HCT116 (cell line): ENCODE results near the gene TMEM35B. TPM values are rescaled to one million over a fixed set of nuclear protein-coding genes. Genes with fewer than 3 reads are reported as not detected.

Experiments
- ATAC-seq: fragments of 200-7000 bp; cut with Tn5 transposase; 2 replicates; pipeline ENCODE4 v1.9.1; 2020; ENCODE audit warnings: mild to moderate bottlenecking, moderate library complexity
- BruUV-seq: library from RNA; stranded (reverse); fragments of 400-500 nt; replicated peaks from 2 replicates; lab custom pipeline; 2021; lab: Mats Ljungman, UMichigan
- CTCF ChIA-PET: fragments of 300-600 bp; sonication (Branson Sonifier 250); formaldehyde crosslinking; loops from one replicate; lab custom pipeline; 2021; ENCODE audit warnings: antibody characterized with exemption; lab: Charles Lee
- POLR2A ChIA-PET: fragments of 300-600, 350-600 bp; sonication (Branson Sonifier 250); formaldehyde crosslinking; loops from one replicate; lab custom pipeline; 2021; ENCODE audit warnings: antibody characterized with exemption; lab: Charles Lee
- RAD21 ChIA-PET, 2 experiments: fragments of 300-600 bp; sonication (Branson Sonifier 250); formaldehyde crosslinking; loops; one replicate each; lab custom pipeline; 2023; ENCODE audit warnings: low total read pairs in 2 of 2; ENCODE audit not compliant: uncharacterized antibody in 2 of 2, unreplicated experiment in 2 of 2, low non-redundant PET in 1 of 2; lab: Charles Lee
- DNase-seq: peaks from one replicate; pipeline ENCODE4 v3.0.0-alpha.2; 2010; ENCODE audit warnings: low read depth, low spot score
- H2AFZ ChIP-seq: fragments of 200-600 bp; shearing (Covaris generic), sonication (generic); 2 replicates; pipeline ENCODE4 v1.6.1; 2017; ENCODE audit warnings: low read depth, mixed run types, mixed read lengths, antibody characterized with exemption, low read length; ENCODE audit not compliant: poor library complexity, severe bottlenecking
- H3K27ac ChIP-seq: 2 replicates; pipeline ENCODE4 v1.5.1; 2012; ENCODE audit warnings: low read depth, low read length
- H3K27me3 ChIP-seq: fragments of 200-600 bp; sonication (generic); 2 replicates; pipeline ENCODE4 v1.6.1; 2016; ENCODE audit warnings: mixed run types, low read length, mixed read lengths; ENCODE audit not compliant: insufficient read depth
- H3K36me3 ChIP-seq, 2 experiments: fragments of 200-500 bp in 1 of 2; fragments of 200-600 bp in 1 of 2; sonication (Bioruptor generic) in 1 of 2; sonication (generic) in 1 of 2; 2 replicates each; pipeline versions ENCODE4 v1.5.1 to v1.6.1; 2014 to 2016; ENCODE audit warnings: low read length in 2 of 2, inconsistent platforms in 1 of 2, mixed read lengths in 1 of 2, mixed run types in 1 of 2; ENCODE audit not compliant: insufficient read depth in 2 of 2, control insufficient read depth in 1 of 2
- H3K4me1 ChIP-seq, 2 experiments: fragments of 200-600 bp in 1 of 2; sonication (generic) in 1 of 2; 2 replicates each; pipeline versions ENCODE4 v1.5.1 to v1.6.1; 2012 to 2017; ENCODE audit warnings: low read length in 2 of 2, inconsistent platforms in 1 of 2, mild to moderate bottlenecking in 1 of 2, mixed read lengths in 1 of 2, mixed run types in 1 of 2, moderate library complexity in 1 of 2; ENCODE audit not compliant: insufficient read depth in 2 of 2, control insufficient read depth in 1 of 2
- H3K4me2 ChIP-seq: fragments of 200-600 bp; sonication (generic); 2 replicates; pipeline ENCODE4 v1.6.1; 2017; ENCODE audit warnings: mixed run types, low read length, mixed read lengths
- H3K4me3 ChIP-seq, 2 experiments: fragments of 200-600 bp in 1 of 2; sonication (generic) in 1 of 2; replicated peaks in 1 of 2; 2 replicates each; pipeline ENCODE4 v1.5.1; 2011 to 2016; ENCODE audit warnings: low read length in 2 of 2, control low read depth in 1 of 2, low read depth in 1 of 2, mild to moderate bottlenecking in 1 of 2, mixed read lengths in 1 of 2, mixed run types in 1 of 2
- H3K79me2 ChIP-seq: fragments of 200-600 bp; sonication (generic); 2 replicates; pipeline ENCODE4 v1.6.1; 2017; ENCODE audit warnings: mild to moderate bottlenecking, mixed run types, low read length, moderate library complexity, mixed read lengths; ENCODE audit not compliant: insufficient read depth
- H3K9ac ChIP-seq: fragments of 200-600 bp; sonication (generic); 2 replicates; pipeline ENCODE4 v1.6.1; 2016; ENCODE audit warnings: low read length, mixed read lengths
- H3K9me2 ChIP-seq: fragments of 200-600 bp; sonication (generic), shearing (Covaris generic); 2 replicates; pipeline ENCODE4 v1.6.1; 2017; ENCODE audit warnings: mixed run types, mild to moderate bottlenecking, moderate library complexity; ENCODE audit not compliant: insufficient read depth
- H3K9me3 ChIP-seq, 2 experiments: fragments of 200-500 bp in 1 of 2; fragments of 200-600 bp in 1 of 2; sonication (Bioruptor generic) in 1 of 2; sonication (generic) in 1 of 2; 2 replicates each; pipeline ENCODE4 v1.6.1; 2014 to 2017; ENCODE audit warnings: low read length in 2 of 2, mixed read lengths in 2 of 2, inconsistent platforms in 1 of 2, low read depth in 1 of 2, mild to moderate bottlenecking in 1 of 2, mixed run types in 1 of 2, moderate library complexity in 1 of 2; ENCODE audit not compliant: control insufficient read depth in 1 of 2, insufficient read depth in 1 of 2
- H4K20me1 ChIP-seq: fragments of 200-600 bp; sonication (generic), shearing (Covaris generic); 2 replicates; pipeline ENCODE4 v1.6.1; 2017; ENCODE audit warnings: mixed run types, mild to moderate bottlenecking, moderate library complexity; ENCODE audit not compliant: insufficient read depth
- ATF3 ChIP-seq: IDR thresholded peaks from 2 replicates; pipeline ENCODE4 v1.6.1; 2012
- CBX3 ChIP-seq: IDR thresholded peaks from 2 replicates; pipeline ENCODE4 v1.6.1; 2012; ENCODE audit warnings: low read depth
- CTCF ChIP-seq, 3 experiments: fragments of 200-600 bp in 1 of 3; sonication (generic) in 1 of 3; IDR thresholded peaks in 2 of 3; conservative IDR thresholded peaks in 1 of 3; 2 replicates each; pipeline ENCODE4 v1.5.1; 2012 to 2017; ENCODE audit warnings: low read depth in 2 of 3, low read length in 2 of 3, antibody characterized with exemption in 1 of 3, borderline replicate concordance in 1 of 3, control low read depth in 1 of 3, mild to moderate bottlenecking in 1 of 3, mixed read lengths in 1 of 3, mixed run types in 1 of 3, moderate library complexity in 1 of 3; ENCODE audit not compliant: insufficient read depth in 1 of 3
- ELF1 ChIP-seq: IDR thresholded peaks from 2 replicates; pipeline ENCODE4 v1.6.1; 2012; ENCODE audit warnings: low read depth, borderline replicate concordance
- FOSL1 ChIP-seq: IDR thresholded peaks from 2 replicates; pipeline ENCODE4 v1.6.1; 2012; ENCODE audit warnings: low read depth
- JUND ChIP-seq: IDR thresholded peaks from 2 replicates; pipeline ENCODE4 v1.6.1; 2012
- POLR2A ChIP-seq: IDR thresholded peaks from 2 replicates; pipeline ENCODE4 v1.7.0; 2011; ENCODE audit warnings: borderline replicate concordance; ENCODE audit not compliant: insufficient read depth, insufficient read length; ENCODE audit errors: extremely low read depth
- RAD21 ChIP-seq: IDR thresholded peaks from 2 replicates; pipeline ENCODE4 v1.6.1; 2012; ENCODE audit warnings: low read depth, mild to moderate bottlenecking
- SIN3A ChIP-seq: IDR thresholded peaks from 2 replicates; pipeline ENCODE4 v1.6.1; 2012; ENCODE audit warnings: low read depth
- TCF7L2 ChIP-seq: IDR thresholded peaks from 2 replicates; pipeline ENCODE4 v1.7.0; 2011; ENCODE audit warnings: borderline replicate concordance, inconsistent platforms; ENCODE audit not compliant: insufficient read depth, insufficient read length; ENCODE audit errors: extremely low read depth
- YY1 ChIP-seq: IDR thresholded peaks from 2 replicates; pipeline ENCODE4 v1.6.1; 2011; ENCODE audit warnings: low read length, low read depth, moderate library complexity, mild to moderate bottlenecking; ENCODE audit not compliant: insufficient replicate concordance; ENCODE audit errors: extremely low read depth
- ZFX ChIP-seq: fragments of 450-650 bp; IDR thresholded peaks from 2 replicates; pipeline ENCODE4 v1.6.1; 2017
- intact Hi-C: fragments of 100-400 bp; cut with micrococcal nuclease; formaldehyde crosslinking; loops from 2 replicates; pipeline ENCODE4 v1.10.0; 2022
- total RNA-seq: library from RNA; stranded (reverse); gene quantifications from one replicate; pipeline ENCODE4 v1.2.1, GENCODE V29; 2021; ENCODE audit not compliant: unreplicated experiment

The TMEM35B gene
- total RNA-seq, 1 experiment from 2014 or later, result 14.6 TPM

DNA sequence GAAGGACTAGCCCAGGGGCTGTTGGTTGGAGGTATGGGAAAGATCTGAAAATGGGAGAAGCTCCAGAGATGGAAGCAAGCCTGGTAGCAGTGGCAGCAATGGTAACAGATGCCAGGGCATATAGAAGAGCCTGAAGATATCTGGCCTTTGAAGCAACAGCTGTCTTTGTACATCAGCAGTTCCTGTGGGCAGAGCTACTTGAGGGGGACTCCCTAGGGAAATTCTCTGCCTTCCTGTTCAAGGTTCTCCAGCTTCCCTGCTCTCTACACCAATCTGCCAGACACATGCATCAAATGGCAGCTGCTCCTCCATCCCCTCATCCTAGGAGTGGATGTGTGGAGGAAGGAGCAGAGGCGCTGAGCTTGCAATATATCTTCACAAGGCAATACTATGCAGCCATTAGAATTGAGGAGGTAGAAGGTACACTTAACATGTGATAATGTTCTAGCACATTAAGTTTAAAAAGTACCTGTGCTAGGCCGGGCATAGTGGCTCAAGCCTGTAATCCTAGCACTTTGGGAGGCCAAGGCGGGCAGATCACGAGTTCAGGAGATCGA, 2.2 kb downstream of the TMEM35B start:
- ATAC-seq (no peak), DNase-seq (no peak)
- CTCF ChIA-PET, result no interaction called here
- H3K9ac ChIP-seq, result no peak overlapping the region
- H3K9me3 ChIP-seq, result no peaks in the 10 kb centered on the region
- no peaks in the 10 kb centered on the region; the same call in 1 of the 2 replicates for H3K79me2 ChIP-seq
- H3K4me1 ChIP-seq, result peaks cover 6 to 13% of the 10 kb centered on the region in 2 experiments; a peak in 3 of 4 replicates
- no peaks in the 10 kb centered on the region for H4K20me1 ChIP-seq
- H3K9me2 ChIP-seq, result no peaks in the 10 kb centered on the region
- H3K4me2 ChIP-seq, result no peak overlapping the region
- H3K36me3 ChIP-seq, result no peaks in the 10 kb centered on the region
- H3K27me3 ChIP-seq, result no peaks in the 10 kb centered on the region
- intact Hi-C loops, result no loop called here
- RAD21 ChIA-PET, result no interaction called here
- TF ChIP-seq JUND (no peak), TCF7L2 (no peak), SIN3A (no peak), FOSL1 (no peak), POLR2A (no peak), ATF3 (no peak), CBX3 (no peak), RAD21 (no peak), ZFX (no peak), ELF1 (no peak), CTCF (IDR thresholded peaks at IDR 0.05 in 2 of 3, conservative IDR thresholded peaks at IDR 0.05 in 1 of 3; ENCODE audit: borderline replicate concordance in 1 of 3, insufficient read depth in 1 of 3, low read depth in 2 of 3, low read length in 2 of 3) (no peak), YY1 (no peak)
- POLR2A ChIA-PET, result no interaction called here
- H3K27ac ChIP-seq, result no peak overlapping the region
- H2AFZ ChIP-seq, result no peak overlapping the region
- no peak overlapping the region for H3K4me3 ChIP-seq
- BruUV-seq, result no TSS peak
